ENCODE data around the gene PHEX.
A peak's percentile ranks its signal among the peaks of the same experiment; 100 is the strongest.

Gene PHEX

GRCh38 chrX:22109442-22109841, 77.3 kb downstream of the PHEX start:
- DNase-seq: no peak

DNA sequence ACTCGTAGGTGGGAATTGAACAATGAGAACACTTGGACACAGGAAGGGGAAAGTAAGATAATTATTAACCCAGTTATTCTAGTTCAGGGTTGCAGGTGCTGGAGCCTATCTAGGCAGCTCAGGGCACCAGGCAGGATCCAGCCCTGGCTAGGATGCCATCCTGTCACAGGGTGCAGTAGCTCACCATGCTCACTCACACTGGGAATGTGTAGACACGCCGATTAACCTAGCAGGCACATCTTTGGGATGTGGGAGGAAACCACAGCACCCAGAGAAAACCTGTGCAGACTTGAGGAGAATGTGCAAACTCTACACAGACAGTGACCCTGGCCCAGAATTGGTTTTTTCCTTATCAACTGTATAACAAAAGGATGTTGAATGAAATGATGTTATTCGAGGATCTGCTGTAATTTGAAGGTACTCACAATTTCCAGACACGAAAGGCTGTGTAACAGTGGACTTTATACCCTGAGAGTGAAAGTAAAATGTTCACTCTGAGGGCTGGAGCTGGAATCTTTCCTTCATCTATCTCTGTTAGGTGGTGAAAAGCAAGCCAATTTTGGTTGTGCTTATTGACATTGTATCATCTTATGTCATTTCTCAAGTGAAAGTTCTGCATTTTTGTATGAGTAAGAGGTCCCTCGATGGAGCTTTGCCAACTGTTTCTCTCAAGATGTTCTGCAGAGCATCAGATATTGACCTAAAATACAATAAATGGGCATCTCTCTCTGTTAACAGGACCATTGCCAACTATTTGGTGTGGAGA, 78.8 kb downstream of the PHEX start:
- no peak for DNase-seq

- DNase-seq: no peak
Measured at GRCh38 chrX:22116605-22117546, 84.8 kb downstream of the PHEX start.

DNA sequence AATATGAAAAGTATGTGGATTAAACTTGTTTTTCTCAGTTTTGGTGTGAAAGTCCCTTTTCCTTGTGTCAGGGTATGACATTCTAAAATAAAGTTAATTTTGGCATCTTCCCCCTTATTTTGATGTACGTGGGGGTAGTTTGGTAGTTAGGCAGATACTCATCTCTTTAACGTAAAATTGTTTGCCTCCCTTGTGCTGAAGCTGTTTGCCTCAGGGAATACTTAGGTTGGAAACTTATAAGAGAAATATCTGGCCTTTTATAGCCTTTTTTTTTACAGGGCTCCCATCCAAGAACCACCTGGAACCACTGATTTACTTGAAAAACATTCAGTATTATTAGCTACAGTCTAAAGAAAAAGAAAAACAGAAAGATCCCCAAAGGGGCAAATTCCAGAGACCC, 85.5 kb downstream of the PHEX start:
- no peak for DNase-seq

DNA sequence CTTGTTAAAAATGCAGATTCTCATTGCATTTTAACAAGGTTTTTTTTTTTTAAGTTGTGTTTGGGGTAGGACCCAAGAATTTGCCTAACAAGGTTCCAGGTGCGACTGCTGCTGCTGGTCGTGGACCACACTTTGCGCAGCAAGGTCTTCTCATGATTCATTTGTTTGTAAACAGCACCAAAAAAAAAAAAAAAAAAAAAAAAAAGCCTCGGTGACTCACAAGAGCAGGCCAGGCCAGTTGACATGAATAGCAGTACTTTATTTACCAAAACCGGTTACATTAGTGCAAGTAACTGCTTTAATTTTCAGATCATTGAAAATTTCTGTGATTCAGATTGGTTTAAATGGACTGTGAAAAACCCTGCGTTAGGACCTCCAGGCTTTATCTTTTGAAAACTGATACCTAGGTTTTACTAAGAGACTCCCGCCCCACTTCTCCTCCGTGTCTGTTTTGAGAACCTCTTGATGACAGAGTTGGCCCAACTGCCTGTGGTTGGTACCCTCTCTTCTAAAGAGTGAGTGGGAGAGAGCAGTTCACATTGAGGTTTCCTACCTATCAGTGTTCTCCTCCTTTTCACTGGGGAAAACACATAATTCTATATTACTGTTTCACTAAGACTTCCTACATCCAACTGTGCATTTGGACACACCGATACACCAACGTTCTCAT, 86.2 kb downstream of the PHEX start:
- DNase-seq: no peak

DNA sequence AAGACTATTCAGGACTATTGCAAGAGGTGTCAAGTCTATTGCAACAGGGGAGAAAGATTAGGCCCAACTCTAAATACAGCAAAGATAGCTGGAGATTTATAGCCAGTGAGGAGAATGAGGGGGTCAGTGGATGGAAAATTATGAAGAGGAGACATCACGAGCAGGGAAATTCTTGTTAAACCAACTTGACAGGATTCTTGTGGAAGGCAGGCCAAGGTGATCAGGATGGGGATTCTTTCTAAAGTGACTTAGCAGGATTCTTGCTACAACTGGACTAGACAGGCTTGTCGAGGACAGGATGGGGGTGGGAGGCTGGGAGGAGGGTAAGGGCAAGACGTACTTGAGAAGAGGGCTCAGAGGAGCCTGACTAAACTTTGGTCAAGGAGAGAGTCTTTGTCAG, 89.0 kb downstream of the PHEX start:
- DNase-seq: no peak

DNA sequence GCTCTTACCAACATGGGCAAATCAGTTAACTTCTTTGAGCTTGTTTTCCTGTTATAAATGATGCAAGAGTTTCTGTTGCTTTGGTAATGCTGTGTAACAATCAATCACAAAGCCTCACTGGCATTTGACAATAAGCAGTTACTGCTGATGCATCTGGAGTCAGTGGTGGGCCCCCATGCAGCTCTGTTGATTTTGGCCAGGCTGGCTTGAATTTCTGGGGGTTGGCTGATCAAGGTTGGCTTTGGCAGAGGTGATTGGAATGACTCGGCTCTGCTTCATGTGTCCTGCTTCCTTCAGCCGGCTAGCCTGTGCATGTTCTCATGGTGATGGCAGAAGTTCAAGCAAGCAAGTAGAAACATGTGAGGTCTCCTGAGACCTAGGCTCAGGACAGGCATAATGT, 90.4 kb downstream of the PHEX start:
- no peak for DNase-seq

DNA sequence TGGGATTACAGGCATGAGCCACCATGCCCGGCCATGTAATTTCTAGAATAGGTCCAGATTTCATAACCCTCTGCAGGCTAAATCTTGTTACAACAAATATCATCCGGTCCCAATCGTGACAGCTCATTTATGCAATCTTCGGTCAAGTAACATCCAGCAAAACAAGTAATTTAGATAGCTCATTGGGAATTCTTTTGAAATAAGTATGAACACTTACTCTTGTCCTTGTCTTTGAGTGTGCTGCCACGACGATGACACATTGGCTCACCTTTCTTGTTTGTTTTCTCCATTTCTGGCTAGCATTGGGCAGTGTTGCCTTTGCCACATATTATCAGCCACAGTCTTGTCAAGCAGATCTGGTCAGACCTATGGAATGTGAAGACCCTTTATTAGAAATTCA, 92.0 kb downstream of the PHEX start:
- DNase-seq: no peak

GRCh38 chrX:22125481-22125880, 93.4 kb downstream of the PHEX start:
- no peak for DNase-seq

- no peak for DNase-seq
Measured at GRCh38 chrX:22126327-22126726, 94.2 kb downstream of the PHEX start.

GRCh38 chrX:22128961-22129360, 96.8 kb downstream of the PHEX start:
- no peak for DNase-seq

DNA sequence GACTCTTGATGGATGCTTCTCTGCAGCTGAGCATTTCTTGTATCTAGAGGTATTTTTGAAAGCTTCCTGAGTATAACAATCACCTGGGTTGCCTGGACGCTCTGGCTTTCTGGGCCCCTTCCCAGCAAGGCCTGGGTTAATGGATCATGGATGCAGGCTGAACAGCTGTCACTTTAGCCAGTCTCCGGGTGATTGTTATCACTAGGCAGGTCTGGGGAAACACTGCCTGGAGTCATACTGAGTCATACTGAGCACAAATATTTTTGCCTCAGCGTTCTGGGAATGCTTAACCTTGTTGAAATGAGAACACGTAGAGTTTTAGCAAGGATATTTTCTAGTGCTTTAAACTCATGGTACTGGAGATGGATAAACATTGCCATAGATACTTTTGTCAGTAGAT, 102.6 kb downstream of the PHEX start:
- DNase-seq: no peak

DNA sequence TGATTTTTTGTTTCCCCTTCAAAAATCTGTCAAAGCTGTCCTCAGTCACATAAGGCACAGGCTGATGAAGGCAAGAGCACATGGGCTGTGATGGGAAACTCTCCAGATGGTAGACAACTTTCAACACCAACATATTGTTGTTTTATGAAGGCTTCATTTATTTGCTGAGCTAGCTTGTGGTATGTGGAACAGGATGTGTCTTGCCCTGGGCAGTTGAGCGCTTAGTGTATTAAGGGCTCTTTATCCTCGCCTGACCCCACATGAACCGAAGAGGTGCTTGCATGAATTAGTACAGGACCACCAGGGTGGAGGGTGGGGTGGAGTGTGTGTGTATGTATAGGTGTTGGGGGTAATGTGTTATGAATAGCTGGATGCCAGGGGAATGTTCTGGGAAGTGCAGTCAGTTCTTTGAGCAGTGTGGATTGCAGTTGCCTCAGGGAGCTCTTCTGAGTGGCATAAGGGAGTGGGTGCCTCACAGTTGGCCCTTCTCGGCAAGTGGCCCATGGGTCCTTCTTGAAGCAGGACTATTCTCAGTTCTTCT, 103.1 kb downstream of the PHEX start:
- DNase-seq: no peak

DNA sequence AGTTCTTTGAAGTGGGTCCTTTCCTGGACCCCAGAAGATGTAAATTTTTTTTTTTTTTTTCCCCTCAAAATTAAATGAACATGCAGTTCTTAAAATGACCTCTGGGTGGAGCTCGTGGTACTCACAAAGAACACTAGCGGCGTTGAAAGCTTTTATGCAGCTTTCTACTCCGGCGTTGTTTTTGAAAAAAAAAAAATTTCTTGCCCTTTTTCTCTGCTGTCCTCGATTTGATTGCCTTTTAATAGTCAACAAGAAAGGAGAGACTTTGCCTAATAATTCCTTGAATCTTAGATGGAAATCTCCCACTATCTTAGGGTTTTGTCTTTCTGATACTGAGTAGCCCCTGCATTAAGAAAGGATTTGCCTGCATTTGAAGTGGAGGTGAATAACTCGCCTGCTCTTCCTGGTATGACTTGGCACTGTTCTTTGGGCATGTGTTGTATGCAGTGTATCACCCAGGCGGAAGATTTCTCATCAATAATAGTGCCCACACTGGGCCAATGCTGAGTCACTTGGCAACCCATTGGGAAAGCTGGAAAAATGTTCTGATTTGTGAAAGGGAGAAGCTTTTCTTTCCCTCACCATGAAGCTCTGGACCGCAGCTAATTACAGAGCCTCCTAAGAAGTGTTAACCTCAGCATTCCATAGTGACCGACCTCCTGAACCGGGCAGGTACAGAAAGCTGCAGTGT, 104.0 kb downstream of the PHEX start:
- peak in 1 of 2 donors; percentile 15 for DNase-seq

GRCh38 chrX:22136711-22137110, 104.6 kb downstream of the PHEX start:
- no peak for DNase-seq

DNA sequence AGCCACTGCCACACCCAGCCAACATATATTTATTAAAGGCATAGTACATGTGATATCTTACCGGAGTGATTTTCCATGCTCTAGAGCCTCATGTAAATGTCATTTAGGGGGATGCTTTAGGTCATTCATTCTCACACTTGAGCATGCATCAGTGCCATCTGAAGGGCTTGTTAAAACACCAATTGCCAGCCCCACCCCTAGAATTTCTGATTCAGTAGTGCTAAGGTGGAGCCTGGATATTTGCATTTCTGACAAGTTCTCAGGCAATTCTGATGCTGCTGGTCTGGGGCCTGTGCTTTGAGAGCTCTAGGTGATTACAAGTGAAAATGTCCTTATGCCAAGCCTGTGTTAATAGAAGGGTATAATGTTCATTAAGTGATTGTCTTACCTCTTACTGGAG, 107.7 kb downstream of the PHEX start:
- no peak for DNase-seq

- no peak for DNase-seq
Measured at GRCh38 chrX:22141047-22141730, 109.1 kb downstream of the PHEX start.

DNA sequence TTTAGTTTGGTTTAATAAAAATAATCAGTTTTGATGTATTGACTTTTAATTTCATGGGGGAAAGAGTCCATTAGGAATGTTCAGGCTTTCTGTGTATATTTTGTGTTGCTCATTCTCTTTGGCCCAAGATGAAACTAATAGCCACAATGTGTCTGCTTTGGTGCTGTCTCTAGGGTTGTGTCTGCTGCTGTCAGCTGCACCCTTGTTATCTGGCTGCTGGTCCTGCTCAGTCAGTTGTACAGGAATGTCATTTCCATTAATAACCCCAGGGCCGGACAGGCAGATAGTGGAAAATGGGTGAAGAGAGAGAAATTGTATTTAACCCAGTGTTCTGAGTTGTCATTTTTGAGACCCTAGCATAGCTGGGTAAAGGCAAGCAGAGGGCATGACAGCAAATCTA, 115.1 kb downstream of the PHEX start:
- no peak for DNase-seq

DNA sequence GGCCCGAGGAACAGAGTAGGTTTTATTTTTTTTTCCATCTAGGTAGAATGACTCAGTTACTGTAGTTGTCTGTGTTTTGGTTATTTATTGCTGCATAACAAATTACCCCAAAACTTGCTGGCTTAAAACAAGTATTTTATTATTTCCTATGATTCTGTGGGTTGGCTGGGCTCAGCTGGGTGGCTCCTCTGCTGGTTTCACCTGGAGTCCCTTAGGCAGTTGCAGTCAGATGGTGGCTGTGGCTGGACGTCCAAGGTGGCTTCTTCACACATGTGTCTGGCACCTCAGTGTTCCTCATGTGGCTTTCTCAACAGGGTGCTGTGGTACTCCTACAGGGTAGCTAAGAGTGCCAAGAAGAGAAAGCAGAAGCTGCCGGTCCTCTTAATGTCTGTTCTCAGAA, 115.8 kb downstream of the PHEX start:
- DNase-seq: no peak

DNA sequence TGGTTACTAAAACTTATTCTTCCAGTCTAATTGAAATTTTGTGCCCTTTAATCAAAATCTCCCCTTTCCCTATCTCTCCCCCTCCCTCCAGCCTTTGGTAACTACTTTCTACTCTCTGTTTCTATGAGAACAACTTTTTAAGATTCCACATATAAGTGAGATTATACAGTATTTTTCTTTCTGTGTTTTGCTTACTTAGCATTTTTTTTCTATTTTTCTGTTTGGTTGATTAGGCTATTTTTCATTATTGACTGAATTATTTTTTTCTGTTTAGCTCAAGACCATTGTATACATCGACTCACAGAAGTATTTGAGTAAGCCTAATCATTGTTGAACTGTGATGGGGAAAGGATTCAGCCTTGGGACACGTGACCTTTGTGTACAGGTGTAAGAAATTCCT, 116.4 kb downstream of the PHEX start:
- no peak for DNase-seq

DNA sequence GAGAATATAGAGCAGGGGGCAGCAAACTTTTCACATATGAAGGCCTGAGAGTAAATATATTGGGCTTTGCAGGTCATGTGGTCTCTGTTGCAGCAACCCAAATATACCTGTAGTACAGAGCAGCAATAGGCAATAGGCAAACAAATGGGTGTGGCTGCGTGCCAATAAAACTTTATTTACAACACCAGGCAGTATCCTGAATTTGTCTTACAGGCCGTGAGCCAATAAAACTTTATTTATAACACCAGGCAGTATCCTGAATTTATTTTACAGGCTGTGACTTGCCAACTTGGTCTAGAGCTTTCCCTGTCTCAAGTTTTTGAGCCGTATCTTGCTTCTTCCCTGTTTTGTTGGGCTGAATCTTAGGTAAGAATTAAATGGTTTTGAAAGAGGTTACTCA, 118.2 kb downstream of the PHEX start:
- no peak for DNase-seq

DNA sequence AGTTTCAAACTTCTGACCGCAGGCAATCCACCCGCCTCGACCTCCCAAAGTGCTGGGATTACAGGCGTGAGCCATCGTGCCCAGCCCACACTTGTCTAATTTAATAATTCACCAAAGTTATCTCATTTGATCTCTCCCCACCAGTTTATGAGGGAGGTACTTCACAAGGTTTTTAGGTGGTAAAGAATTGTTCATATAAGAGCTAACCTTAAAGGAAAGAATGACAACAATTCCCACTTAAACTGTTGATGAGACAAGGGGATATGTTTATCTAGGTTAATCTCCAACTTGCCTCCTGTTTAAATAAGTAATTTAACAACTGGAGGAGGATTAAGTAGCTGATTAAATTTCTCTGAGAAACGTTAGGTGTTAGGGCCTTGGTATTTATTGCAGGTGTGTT, 123.0 kb downstream of the PHEX start:
- DNase-seq: no peak
